NCI-H446 (cell line): ENCODE results near the gene TBX4.
A peak's percentile ranks its signal among the peaks of the same experiment; 100 is the strongest.

ENCODE experiments used
- DNase-seq, 2 experiments: peaks; one replicate each; lab custom pipeline; 2025; lab: John Stamatoyannopoulos, UW

Gene TBX4

DNA sequence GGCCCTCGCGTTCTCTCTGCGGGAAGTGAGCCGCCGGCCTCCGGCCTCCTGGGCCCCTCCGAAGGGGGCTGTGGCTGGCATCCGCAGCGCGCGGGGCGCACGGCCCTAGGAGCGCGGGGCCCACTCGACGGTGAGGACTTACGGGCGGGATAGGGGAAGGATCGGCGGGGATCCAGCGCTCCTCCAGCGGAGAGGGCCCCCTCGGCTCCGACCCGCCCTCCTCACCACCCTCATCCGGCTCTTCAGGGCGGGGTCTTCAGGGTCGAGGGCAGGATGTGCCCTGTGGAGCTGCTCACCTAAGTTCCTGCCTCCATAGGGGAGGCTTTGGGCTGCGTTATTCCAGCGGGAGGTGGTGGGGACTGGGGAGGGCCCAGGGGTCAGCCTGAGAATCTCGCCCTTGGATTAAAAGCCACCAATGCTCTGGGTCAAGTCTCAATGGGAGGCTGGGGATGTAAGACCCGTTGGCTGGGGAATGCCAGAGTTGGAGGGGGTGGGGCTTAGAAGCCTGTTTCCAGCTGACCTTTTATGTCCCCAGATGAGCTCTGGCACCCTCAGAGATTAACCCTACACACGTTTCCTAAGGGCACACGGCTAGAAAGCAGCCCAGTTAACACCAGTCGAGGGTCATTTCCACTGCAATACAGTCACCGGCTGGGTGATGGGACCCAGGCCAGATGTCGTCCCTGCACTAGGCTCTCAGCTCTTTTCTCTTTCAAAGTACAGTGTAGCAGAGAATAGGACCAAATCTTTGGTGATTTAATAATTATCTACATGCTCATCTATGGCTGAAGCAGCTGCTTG lies 39.2 kb upstream of the TBX4 start:
- DNase-seq, result no peak

DNA sequence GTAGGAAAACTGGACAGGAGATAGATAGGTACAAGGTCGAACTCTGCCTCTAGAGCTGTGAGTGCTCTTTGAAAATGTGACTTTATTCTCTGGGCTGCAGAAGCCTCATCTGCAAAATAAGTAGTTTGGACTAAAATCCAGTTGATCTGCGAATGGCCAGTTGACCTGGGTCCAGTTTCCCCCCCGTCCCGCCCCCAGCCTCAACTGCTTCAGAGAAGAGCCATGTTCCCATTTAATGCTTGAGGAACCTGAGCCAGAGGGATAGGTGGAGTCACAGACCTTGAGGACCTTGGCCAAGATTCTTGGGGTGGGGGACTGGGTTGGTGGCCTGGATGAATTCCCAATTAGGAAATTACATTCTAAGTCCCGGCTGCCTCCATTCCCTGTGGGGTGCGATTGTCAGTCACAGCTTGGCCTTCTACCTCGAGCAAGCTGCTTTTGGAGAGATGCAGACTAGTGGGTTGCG lies 38.5 kb upstream of the TBX4 start:
- DNase-seq, result no peak

DNA sequence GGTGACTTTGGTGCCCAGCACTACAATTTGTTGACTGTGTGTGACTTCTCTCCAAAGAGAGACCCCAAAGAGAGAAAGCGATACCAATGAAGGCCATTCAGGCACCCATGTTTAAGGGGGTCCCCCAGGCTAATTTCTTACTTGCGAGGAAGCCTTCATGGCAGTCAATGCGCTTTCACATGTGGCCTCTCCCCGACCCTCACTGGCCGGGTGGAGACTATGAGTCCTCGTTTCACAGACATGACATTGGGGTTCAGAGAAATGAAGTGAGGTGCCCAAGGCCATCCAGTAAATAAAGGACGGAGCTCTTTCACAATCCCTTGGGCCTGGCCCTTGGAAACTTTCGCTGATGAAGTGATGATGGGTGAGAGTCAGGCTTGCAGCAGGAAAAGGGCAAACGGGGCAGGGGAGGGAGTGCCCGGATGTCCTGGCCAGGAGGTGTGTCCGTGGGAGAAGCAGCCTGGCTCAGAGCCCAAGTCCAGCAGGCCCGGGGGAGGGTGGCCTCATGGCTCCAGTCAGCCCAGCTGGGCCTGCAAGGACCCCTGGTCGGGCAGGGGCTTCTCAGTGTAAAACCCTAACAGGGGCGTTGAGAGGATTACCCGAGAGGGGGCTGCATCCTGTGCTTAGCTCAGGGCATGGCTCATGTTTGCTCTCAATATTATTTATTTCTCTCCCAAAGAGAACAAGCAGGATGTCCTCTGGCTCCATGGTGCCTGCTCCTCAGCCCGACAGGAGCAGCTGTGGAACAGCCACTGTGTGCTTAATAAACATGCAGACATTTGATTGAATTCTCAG lies 37.9 kb upstream of the TBX4 start:
- no peak for DNase-seq

DNA sequence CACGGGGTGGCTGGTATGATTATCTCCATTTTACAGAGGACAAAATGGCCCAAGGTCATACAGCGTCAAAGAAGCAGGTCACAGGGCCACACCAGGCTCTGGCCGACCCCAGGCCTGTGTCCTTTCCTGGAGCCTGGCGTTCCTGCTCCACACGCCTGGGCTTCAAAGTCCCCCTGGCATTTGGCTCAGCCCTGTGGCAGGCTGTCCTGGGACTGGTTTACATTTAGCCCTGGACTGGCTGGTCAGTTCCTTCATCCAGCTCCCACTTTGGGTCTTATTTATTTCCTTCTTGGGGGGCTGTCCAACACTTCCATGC lies 37.3 kb upstream of the TBX4 start:
- no peak for DNase-seq

DNA sequence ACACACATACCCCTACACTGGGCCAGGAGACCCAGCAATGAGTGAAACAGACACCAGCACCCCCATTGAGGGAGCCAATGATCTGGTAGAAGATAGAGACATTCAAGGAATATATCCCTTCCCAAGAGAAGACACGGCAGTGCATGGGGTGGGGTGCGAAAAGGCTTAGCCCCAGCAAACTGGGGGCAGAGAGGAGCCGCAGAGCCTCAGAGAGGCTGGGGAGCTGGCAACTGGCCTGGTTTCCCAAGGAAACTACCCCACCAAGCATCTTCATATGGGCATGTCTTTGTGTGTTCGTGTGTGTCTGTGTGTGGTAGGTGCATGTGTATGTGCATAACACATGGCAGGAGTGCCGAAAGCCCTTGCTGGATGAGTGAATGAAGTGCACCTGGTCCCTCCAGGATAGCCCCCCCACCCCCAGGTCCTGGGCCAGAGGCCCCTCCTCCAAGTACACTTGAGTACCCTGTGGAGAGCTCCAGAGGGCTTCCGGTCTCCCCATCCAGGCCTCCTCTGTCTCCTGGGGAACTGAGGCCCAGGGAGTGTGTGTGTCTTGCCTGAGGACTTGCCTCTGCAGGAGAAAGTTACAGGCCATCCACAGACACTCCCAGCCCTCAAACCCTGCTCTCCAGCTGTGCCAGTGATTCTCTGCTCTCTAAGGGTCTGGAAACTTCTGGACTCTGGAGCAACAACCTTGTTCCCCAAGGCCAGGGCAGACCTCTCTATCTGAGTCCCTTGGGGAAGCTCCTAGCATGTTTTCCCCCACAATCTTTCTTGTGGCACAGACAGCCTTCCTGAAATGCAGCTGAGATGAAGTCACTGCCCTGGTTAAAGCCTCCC lies 36.6 kb upstream of the TBX4 start:
- DNase-seq, result no peak

DNA sequence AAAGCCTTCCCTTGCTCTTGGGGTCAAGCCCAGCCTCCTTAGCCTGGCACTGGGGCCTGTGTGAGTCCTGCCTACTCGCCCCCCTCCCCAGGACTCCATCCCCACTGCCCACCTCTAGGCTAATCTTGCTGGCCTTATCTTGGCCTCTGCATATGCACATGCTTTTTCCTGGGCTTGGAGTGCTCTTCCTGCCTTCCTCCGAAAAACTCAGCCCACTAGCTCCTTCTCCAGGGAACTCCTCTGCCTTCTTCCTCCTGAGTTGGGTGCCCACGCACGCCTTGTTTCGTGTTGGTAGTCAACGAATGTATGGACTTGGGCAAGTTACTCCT lies 36.0 kb upstream of the TBX4 start:
- no peak for DNase-seq

DNA sequence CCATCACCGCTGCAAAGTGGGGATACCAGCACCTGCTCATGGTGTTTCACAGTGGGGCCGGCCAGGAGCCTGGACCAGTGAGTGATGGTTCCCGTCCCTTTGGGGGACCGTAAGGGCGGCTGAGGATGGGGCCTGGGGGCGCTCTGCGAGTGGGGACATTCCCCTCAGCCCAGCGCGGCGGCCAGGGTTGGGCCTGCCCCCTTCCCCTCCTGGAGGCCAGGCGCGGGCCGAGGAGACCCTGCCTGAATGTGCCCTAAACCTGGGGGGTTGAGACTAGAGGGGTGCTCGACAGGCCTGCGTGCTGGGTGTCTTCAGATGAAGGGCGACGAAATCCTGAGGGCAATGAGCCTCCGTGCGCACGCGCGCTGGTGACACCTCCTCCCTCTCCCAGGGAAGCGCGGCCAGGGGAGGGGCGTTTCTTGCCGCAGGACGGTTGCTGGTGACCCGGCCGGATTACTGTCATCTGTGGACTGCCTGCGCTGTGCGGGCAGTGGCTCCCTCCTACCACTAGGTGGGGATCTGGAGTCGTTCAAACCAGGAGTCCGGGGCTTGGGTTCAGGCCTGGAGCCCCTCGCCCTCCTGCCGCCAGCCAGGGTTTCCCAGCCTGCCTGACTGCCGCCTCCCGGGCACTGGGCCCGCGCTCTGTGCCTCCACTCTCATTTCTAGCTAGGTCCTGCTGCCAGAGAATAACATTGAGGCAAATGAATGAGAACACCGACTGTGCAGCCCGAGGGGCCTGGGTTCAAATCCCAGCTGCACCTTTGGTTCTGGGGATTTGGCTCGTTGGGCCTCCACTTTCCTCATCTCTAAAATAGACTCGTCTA lies 35.5 kb upstream of the TBX4 start:
- peak; percentile 68 to 84 for DNase-seq

DNA sequence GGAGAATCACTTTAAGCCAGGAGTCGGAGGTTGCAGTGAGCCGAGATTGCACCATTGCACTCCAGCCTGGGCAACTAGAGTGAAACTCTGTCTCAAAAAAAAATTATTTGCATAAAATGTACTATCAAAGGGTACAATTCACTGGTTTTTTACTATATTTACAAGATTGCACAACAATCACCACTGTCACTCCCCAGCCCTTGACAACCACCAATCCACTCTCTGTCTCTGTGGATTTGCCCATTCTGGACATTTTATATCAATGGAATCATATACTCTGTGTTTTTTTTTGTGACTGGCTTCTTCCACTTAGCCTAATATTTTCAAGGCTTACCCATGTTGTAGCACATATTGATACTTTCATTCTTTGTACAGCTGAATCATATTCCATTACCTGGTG lies 33.8 kb upstream of the TBX4 start:
- DNase-seq, result no peak

DNA sequence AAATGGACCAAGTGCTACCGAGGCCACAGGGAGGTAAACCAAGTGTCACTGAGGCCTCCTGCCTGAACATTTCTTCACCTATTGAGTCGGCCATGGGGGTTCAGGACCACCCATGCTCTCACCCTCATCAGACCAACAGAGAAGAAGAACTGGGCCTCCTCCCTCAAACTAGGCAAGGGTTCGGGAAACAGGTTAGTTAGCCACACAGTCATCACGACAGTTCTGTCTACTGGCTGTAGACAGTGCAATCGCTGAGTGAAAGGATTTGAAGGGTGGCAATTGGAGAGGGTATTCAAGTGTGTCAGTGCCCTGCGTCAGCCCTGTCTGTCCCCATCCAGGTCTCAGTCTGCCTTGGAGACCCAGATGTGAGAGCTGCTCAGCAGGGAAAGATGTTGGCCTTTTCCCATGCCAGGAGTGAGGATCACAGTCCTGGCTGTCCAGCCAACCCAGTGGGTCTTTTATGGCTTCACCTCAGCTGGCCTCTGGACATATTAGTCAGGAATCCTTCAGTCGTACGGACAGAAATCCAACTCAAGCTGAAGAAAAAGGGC lies 32.7 kb upstream of the TBX4 start:
- DNase-seq, result no peak

DNA sequence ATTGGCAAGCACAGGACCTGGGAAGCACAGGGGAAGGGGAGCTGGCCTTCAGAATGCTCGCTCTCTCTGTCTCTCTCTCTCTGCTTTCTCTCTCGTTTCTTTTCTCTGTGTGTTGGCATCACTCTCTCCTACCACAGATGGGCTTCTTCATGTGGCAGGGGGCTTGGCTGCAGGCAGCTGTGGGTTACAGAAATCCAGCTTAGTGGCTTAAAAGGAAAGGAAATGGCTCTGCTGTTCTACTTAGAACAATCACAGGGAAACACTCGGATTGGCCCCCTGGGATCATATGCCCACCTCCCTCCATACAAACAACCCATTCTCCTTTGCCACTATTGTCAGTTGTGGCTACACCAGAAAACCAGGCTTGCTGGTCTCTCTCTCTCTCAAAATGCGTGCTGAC lies 32.2 kb upstream of the TBX4 start:
- DNase-seq, result no peak

DNA sequence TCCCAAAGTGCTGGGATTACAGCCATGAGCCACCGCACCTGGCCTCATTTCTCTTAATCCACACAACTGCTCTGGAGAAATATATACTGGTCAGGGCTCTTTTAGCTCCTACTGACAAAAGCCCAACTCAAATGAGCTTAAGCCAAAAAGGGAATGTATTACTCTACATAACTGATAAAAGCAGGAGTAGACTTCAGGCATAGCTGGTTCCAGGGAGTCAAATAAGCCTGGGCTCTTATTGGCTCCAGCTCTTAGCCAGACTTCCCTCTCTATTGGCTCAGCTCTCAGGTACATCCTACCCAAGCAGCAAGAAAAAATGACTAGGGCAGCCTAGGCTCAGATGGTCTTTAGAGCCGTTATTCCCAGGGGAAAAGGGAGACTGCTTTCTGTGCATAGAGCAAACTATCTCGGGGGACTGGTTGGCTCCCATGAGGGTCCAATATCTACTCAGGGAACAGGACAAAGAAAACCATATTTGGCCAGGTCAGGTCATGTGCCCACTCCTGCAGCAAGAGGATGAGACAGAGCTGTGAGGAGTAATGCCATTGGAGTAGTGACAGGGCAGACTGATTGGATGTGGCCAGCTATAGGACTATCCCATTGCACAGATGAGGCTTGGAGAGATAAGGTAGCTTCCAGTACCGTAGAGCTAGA lies 31.4 kb upstream of the TBX4 start:
- DNase-seq, result no peak

DNA sequence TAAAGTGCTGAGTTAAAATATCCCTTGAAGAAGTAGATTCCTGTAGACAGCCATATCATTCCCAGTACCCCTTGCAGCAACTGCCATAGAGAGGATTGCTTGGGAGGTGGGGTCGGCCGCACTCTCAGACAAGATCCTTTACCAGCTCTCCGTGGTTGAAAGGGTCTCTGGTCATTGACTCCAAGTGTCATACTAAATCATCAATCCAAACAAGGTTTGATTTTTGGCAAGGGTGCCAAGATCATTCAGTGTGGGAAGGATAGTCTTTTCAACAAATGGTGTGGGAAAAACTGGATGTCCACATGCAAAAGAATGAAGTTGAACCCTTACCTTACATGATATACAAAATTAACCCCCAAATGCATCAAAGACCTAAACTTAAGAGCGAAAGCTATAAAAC lies 30.8 kb upstream of the TBX4 start:
- DNase-seq, result no peak

DNA sequence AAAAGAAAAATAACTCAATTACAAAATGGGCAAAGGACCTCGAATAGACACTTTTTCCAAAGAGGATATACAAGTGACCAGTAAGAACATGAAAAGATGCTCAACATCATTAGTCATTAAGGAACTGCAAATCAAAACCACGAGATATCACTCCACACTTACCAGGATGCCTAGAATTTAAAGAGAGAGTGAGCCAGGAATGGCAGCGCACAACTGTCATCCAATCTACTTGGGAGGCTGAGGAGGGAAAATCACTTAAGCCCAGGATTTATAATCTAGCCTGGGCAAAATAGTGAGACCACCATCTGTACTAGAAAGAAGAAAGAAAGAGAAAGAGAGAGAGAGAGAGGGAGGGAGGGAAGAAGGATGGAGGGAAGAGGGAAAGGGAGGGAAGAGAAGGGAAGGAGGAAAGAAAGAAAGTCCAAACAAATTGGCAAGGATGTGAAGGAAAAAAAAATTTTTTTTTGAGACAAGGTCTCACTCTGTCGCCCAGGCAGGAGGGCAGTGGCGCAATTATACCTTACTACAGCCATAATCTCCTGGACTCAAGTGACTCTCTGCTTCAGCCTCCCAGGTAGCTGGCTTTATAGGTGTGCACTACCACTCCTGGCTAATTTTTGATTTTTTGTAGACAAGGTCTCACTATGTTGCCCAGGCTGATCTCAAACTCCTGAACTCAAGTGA lies 30.0 kb upstream of the TBX4 start:
- DNase-seq, result no peak

DNA sequence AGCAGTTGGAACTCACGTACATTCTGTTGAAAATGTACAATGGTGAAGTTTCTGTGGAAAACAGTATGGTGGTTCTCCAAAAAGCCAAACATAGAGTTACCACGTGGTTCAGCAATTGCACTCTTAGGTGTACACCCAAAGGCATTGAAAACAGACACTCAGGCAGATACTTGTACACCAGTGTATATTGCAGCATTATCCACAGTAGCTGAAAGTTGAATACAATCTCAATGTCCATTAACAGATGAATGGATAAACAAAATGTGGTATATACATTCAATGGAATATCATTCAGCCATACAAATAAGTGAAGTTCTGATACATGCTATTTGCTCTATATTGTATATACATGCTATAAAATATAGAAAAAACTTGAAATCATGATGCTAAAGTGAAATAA lies 29.4 kb upstream of the TBX4 start:
- no peak for DNase-seq

DNA sequence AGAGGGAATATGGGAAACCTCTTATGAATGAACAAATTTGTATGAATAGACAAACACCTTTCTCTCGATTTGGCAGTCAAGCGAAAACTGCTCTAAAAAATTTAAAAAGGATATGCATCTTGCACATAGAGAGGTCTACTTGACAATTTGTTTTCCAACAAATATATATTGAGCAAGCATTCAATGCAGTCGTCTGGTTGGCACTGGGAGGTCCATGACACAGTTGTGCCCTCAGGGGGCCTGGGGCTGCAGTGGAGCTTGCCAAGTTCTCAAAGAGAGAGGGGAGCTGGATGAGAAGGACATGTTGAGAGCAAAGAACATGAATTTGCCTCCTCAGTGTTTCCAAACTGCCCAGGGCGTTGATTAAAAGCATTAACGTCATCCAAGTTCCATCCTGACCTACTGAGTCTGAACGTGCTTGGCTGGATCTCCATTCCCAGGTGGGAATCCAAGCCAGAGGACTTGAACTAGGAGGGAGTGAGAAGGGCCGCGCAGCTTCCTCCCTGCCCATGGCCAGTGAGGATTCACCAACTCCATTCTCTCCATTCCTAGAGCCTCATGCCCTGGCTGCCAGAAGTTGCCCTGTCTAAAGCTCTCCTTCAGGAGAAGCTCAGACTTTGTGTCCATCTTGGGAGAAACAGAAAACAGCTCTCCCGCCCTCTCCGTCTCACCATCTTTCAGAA lies 28.1 kb upstream of the TBX4 start:
- DNase-seq, result no peak

DNA sequence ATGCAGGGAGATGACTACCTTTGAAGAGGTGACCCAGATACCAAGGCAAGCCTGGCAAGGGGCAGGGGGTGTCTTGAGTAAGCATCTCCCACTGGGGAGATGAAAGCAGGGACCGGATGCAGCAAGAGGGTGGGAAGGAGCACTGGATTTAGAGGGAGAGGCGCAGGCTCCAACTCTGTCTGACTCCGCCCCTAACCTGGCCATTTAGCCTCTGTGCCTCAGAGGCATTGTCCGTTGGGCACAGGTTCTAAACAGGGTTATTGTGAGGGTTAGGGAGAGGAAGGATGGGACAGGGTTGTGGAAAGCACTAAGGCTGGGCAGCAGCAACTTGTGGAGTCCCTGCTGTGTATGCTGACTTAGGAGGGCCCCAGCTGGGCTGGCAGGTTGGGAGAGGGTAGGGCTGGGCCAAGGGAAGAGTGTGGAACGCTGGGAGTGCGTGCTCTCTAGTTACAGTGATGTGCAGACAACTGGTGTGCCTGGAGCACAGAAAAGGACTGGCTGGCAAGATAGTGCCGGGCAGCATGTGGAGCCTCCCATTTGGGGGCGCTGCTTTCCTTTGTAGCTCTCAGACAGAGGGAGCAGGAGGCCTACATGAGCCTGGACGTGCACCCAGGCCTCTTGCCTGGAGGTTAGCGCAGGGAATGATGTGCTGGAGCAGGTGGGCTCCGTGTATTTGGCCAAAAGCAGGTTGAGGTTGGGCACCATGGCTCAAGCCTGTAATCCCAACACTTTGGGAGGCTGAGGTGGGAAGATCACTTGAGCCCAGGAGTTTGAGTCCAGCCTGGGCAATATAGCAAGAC lies 26.3 kb upstream of the TBX4 start:
- DNase-seq, result no peak

DNA sequence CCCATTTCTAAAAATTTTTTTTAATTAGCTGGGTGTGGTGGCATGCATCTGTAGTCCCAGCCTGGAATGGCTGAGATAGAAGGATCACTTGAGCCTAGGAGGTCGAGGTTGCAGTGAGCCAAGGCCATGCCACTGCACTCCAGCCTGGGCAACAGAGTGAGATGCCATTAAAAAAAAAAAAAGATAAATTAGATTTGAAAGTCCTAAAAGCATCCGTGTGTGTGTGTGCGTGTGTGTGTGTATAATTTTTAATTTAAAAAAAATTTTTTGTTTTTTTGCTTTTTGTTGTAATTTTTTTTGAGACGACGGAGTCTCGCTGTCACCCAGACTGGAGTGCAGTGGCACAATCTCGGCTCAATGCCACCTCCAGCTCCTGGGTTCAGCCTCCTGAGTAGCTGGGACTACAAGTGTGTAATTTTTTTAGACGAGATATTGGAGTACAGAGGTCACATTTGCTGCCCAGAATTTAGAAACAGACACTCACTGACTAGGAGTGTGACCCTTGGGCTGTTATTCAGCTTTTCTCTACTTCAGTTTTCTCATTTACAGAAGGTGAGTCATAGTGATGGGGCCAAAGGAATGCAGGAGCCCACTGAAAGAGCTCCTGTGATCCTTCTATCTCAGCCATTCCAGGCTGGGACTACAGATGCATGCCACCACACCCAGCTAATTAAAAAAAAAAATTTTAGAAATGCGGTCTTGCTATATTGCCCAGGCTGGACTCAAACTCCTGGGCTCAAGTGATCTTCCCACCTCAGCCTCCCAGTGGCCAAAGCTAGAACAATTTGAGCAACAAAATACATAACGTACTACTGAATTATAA lies 25.5 kb upstream of the TBX4 start:
- DNase-seq, result no peak

DNA sequence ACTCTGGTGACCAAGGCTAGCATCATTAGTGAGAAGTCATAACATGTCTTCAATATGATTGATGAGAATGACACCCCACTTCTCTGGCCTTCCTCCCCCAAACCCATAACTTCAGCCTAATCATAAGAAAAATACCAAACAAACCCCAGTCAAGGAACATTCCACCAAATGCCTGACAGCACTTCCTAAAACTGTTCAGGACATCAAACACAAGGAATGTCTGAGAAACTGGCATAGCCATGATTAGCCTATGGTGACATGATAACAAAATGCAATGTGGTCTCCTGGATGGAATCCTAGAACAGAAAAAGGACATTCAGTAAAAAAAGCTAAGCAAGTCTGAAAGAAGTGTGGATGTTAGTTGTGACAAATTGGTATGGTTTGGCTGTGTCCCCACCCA lies 24.7 kb upstream of the TBX4 start:
- no peak for DNase-seq
